Lower lobe of right lung (tissue), 2 donors: ENCODE data around the gene MYRIP. TPM values are rescaled to one million over a fixed set of nuclear protein-coding genes. Genes with fewer than 3 reads are reported as not detected.

Source experiments
- ATAC-seq, 2 donors: fragments of 200-7000 bp; cut with Tn5 transposase; one replicate each; pipeline ENCODE4 v1.9.1; 2020 to 2022; ENCODE audit warnings: mild to moderate bottlenecking in 2 of 2, moderate library complexity in 2 of 2
- DNase-seq: peaks from one replicate; pipeline ENCODE4 v3.0.0-alpha.2; 2020
- H3K27ac ChIP-seq: fragments of 200-600 bp; one replicate; pipeline ENCODE4 v1.8.0; 2022
- H3K27me3 ChIP-seq: fragments of 200-600 bp; one replicate; pipeline ENCODE4 v1.8.0; 2022; ENCODE audit warnings: low read depth
- H3K36me3 ChIP-seq: fragments of 200-600 bp; one replicate; pipeline ENCODE4 v1.8.0; 2022; ENCODE audit warnings: mild to moderate bottlenecking
- H3K4me1 ChIP-seq: fragments of 200-600 bp; one replicate; pipeline ENCODE4 v1.8.0; 2022
- H3K4me3 ChIP-seq: fragments of 200-600 bp; one replicate; pipeline ENCODE4 v1.8.0; 2022; ENCODE audit warnings: mild to moderate bottlenecking
- H3K9me3 ChIP-seq: fragments of 200-600 bp; one replicate; pipeline ENCODE4 v1.8.0; 2022
- CTCF ChIP-seq: fragments of 200-600 bp; IDR thresholded peaks from one replicate; pipeline ENCODE4 v1.8.0; 2022; ENCODE audit warnings: antibody characterized with exemption, mild to moderate bottlenecking
- intact Hi-C: fragments of 100-400 bp; cut with DNase I; formaldehyde crosslinking; loops from one replicate; pipeline ENCODE4 v1.11.0; 2022
- total RNA-seq: library from RNA; stranded (reverse); fragmentation: NEBNext Ultra II Directional; extraction: Animal tissue kit (Norgen Biotek cat#: 25700); gene quantifications from one replicate; pipeline ENCODE4 v1.2.1, GENCODE V29; 2021
- donor health status: DM: no; HTN: yes; CAD: no; lungs with severe emphysema.

MYRIP gene
- total RNA-seq, 1 donor from 2014 or later: 1.8 TPM

GRCh38 chr3:40166997-40167396 lies 357.6 kb downstream of the MYRIP start:
- Histone ChIP-seq H3K4me1 (no peaks in the 10 kb centered on the region), H3K9me3 (no peaks in the 10 kb centered on the region), H3K36me3 (no peaks in the 10 kb centered on the region), H3K27ac (no peak overlapping the region), H3K27me3 (no peaks in the 10 kb centered on the region), H3K4me3 (no peak overlapping the region)
- intact Hi-C loops: no loop called here
- no peak for TF ChIP-seq CTCF
- DNase-seq (no peak), ATAC-seq (no peak)

DNA sequence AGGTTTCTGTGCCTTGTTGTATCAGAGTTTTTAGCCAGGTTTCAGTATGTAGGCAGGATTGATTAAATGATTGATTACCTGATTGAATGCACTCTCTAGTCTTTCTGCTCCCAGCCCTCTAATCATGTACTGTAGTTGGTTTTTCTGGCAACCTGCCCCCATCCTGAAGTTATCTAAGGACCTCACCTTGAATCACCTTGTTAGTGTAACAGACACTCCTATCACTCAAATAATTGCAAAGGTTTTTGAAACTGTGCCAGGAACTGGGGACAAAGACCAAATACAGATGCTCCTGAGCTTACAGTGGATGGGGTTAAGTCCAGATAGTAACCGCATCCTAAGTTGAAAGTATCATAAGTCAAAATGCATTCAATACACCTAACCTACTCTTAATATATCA lies 358.5 kb downstream of the MYRIP start:
- DNase-seq (no peak), ATAC-seq (no peak)
- Histone ChIP-seq H3K27me3 (no peaks in the 10 kb centered on the region), H3K36me3 (no peaks in the 10 kb centered on the region), H3K4me1 (no peaks in the 10 kb centered on the region), H3K27ac (no peak overlapping the region), H3K9me3 (no peaks in the 10 kb centered on the region), H3K4me3 (no peak overlapping the region)
- intact Hi-C loops: no loop called here
- TF ChIP-seq CTCF: no peak

GRCh38 chr3:40169983-40170382 lies 360.6 kb downstream of the MYRIP start:
- ATAC-seq (no peak), DNase-seq (no peak)
- no peak overlapping the region for H3K4me3 ChIP-seq
- no peaks in the 10 kb centered on the region for H3K9me3 ChIP-seq
- intact Hi-C loops: loop anchor here (10.0 kb wide), 1 partner anchor 455 kb away; no protein-coding TSS in a partner anchor
- no peaks in the 10 kb centered on the region for H3K36me3 ChIP-seq
- no peaks in the 10 kb centered on the region for H3K4me1 ChIP-seq
- no peak for TF ChIP-seq CTCF
- H3K27ac ChIP-seq: no peak overlapping the region
- H3K27me3 ChIP-seq: no peaks in the 10 kb centered on the region

DNA sequence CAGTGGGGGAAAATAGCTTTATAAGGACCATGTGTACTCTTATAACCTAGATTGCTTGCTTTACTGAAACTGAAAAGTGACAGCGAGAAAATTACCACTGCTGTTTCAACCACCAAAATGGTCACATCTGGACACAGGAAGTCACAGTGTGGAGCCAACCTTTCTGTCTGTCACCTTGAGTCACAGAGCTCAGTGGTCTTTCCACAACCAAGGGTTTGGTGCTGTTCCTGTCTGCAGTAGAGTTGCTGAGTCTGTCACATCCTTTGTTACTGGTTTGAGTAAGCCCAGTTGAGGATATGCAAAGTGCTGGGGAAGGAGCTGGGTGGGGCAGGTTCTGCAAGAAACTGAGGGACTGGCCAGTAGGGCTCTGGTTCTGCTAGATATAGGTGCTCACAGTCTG lies 361.0 kb downstream of the MYRIP start:
- intact Hi-C loops: loop anchor here (10.0 kb wide), 1 partner anchor 456 kb away; no protein-coding TSS in a partner anchor
- H3K27ac ChIP-seq: no peak overlapping the region
- DNase-seq: no peak

DNA sequence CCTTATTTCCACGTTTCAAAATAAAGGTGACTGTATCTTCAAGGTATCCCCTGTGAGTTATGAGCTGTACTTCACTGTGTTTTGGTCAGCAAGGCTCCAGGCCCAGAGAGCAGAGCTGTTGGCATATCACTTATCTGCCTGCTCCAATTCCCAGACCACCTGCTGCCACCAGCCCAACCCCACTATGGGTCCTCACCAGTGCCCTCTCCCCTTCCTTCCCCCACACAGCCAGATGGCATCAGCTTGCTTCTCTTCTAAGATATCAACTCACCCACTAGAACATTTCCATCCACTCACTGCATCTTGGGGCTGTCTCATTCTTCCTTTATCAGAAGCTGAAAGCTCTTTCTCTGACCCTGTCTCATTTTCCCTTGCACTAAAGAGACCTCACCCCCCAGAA lies 363.2 kb downstream of the MYRIP start:
- DNase-seq (no peak), ATAC-seq (no peak)
- Histone ChIP-seq H3K4me1 (no peaks in the 10 kb centered on the region), H3K36me3 (no peaks in the 10 kb centered on the region), H3K4me3 (no peak overlapping the region), H3K27me3 (no peaks in the 10 kb centered on the region), H3K9me3 (no peaks in the 10 kb centered on the region), H3K27ac (no peak overlapping the region)
- intact Hi-C loops: loop anchor here (10.0 kb wide), 1 partner anchor 458 kb away; no protein-coding TSS in a partner anchor
- TF ChIP-seq CTCF: no peak

More for the DNA sequence above, 361.0 kb downstream of the MYRIP start:
- ATAC-seq: no peak
- Histone ChIP-seq H3K4me1 (no peaks in the 10 kb centered on the region), H3K9me3 (no peaks in the 10 kb centered on the region), H3K36me3 (no peaks in the 10 kb centered on the region), H3K27me3 (no peaks in the 10 kb centered on the region), H3K4me3 (no peak overlapping the region)
- TF ChIP-seq CTCF: no peak
